HEK293T (cell line): Measurements from ENCODE around the gene ANO3.

Experiments
- BHLHE40 ChIP-seq: fragments of 450-650 bp; IDR thresholded peaks from 2 replicates; pipeline ENCODE4 v1.6.1; 2016; ENCODE audit warnings: mild to moderate bottlenecking, moderate library complexity, borderline replicate concordance
- FOXK2 ChIP-seq: fragments of 450-650 bp; IDR thresholded peaks from 2 replicates; pipeline ENCODE4 v1.6.1; 2016; ENCODE audit warnings: mild to moderate bottlenecking

- TF ChIP-seq FOXK2, result no peak
- TF ChIP-seq BHLHE40, result no peak
These were observed 372.3 kb downstream of the ANO3 start for GRCh38 chr11:26704249-26704648.
